ENCODE data around the gene ANKS1A.

The ANKS1A gene

DNA sequence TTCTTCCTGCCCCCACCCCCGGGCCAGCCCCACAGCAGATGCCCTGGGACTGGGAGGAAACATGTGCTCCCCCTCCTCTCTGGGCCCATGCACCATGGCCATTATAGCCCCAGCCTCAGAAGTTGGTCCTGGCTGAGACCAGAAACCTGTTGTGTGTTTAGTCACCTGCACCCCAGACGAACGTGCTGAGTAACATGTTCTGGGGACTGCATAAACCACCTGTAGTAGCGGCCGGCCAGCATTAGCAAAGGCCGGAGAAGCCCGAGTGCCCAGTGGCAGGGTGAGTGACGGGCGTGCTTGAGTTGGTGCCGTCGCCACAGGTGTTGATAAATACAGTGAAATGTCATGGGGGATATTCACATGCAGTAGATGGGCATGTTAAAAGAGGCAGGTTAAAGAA, 178.2 kb downstream of the ANKS1A start:
- TF ChIP-seq, protein P1, sequence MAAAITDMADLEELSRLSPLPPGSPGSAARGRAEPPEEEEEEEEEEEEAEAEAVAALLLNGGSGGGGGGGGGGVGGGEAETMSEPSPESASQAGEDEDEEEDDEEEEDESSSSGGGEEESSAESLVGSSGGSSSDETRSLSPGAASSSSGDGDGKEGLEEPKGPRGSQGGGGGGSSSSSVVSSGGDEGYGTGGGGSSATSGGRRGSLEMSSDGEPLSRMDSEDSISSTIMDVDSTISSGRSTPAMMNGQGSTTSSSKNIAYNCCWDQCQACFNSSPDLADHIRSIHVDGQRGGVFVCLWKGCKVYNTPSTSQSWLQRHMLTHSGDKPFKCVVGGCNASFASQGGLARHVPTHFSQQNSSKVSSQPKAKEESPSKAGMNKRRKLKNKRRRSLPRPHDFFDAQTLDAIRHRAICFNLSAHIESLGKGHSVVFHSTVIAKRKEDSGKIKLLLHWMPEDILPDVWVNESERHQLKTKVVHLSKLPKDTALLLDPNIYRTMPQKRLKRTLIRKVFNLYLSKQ (tag by site-specific recombination; IDR thresholded peaks at IDR 0.05; ENCODE audit: borderline replicate concordance), result no peak
- TF ChIP-seq ZIC2 (tag by site-specific recombination; IDR thresholded peaks at IDR 0.05) (no peak), SCRT2 (tag by site-specific recombination; IDR thresholded peaks at IDR 0.05) (peak; percentile 63; the same call in 1 of the 2 replicates), ZNF19 (tag by site-specific recombination; IDR thresholded peaks at IDR 0.05; ENCODE audit: low read depth) (no peak), SCRT1 (tag by site-specific recombination; IDR thresholded peaks at IDR 0.05; ENCODE audit: borderline replicate concordance) (peak; percentile 15; the same call in 1 of the 2 replicates), ZBTB7A (tag by site-specific recombination; IDR thresholded peaks at IDR 0.05; ENCODE audit: low read depth) (no peak)
- Histone ChIP-seq H3K9me3 (ENCODE audit: control insufficient read depth, insufficient read depth, low read depth, low read length) (no peaks in the 10 kb centered on the region), H3K36me3 (ENCODE audit: control insufficient read depth in 2 of 2, insufficient read depth in 1 of 2, low read length in 2 of 2) (peaks cover 0 to 22% of the 10 kb centered on the region in 2 experiments; a peak in 2 of 3 replicates), H3K27ac (ENCODE audit: extremely low read depth, low read depth, low read length) (no peak overlapping the region), H3K4me3 (ENCODE audit: low read depth, low read length) (no peak overlapping the region), H3K4me1 (ENCODE audit: control insufficient read depth, insufficient read depth, low read length) (no peaks in the 10 kb centered on the region)
- ChIA-PET POLR2A (no interaction called here), CTCF (interaction anchor here (0.6 to 0.9 kb wide), 2 partner anchors 80 to 903 kb away, joined by 3 to 4 read pairs; no protein-coding TSS in a partner anchor)

DNA sequence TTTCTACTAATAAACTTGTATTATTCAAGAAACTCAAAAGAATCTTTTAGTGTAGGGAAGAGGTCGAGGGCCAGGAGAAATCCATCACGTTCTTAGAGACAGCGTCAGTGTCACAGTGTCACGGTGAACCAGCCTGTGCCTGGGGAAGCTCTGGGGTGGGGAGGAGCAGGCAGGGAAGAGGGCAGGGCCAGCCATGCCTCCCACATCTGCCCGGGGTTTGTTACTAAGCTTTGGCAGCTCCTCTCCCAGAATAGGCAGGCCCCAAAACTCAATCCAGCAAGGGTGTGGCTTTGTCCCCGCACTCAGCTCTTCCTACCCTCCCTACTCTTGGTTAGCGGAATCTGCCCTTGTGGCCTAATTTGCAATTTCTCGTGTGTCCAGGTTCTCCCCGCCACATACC, 179.2 kb downstream of the ANKS1A start:
- Histone ChIP-seq H3K4me3 (ENCODE audit: low read depth, low read length) (no peak overlapping the region), H3K36me3 (ENCODE audit: control insufficient read depth in 2 of 2, insufficient read depth in 1 of 2, low read length in 2 of 2) (peaks cover 0 to 23% of the 10 kb centered on the region in 2 experiments; a peak in 2 of 3 replicates), H3K9me3 (ENCODE audit: control insufficient read depth, insufficient read depth, low read depth, low read length) (no peaks in the 10 kb centered on the region), H3K27ac (ENCODE audit: extremely low read depth, low read depth, low read length) (no peak overlapping the region), H3K4me1 (ENCODE audit: control insufficient read depth, insufficient read depth, low read length) (no peaks in the 10 kb centered on the region)
- ChIA-PET POLR2A (no interaction called here), CTCF (interaction anchor here (0.6 to 1.2 kb wide), 8 partner anchors 14 to 172 kb away, joined by 3 to 4 read pairs (median 3); no protein-coding TSS in a partner anchor)
- 0 out of 2 replicates have a peak, but pooled peaks have one; percentile 14 for TF ChIP-seq KLF1 (tag by site-specific recombination; IDR thresholded peaks at IDR 0.05)
- no peak for TF ChIP-seq HOXA7 (CRISPR knock-in tag; IDR thresholded peaks at IDR 0.05; ENCODE audit: borderline replicate concordance)

DNA sequence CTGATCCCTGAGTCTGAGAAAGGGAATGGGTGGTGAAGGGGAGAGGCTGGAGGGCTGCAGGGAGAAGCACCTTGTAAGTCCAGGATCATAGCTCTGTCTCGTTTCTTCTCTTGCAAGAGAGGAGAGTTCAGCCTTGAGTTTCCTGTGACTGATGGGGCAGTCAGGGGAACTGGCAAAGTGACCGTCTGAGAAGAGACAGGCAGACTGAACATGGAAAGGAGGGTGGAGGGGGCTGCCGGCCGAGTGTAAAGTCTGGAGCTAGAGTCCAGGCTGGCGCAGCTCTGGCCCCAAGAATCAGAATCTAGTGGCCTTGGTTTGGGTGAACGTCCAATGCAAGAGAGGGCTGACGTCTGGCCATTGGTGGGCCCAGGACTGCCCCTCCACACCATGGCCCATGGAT, 179.6 kb downstream of the ANKS1A start:
- H3K4me1 ChIP-seq (ENCODE audit: control insufficient read depth, insufficient read depth, low read length), result no peaks in the 10 kb centered on the region
- H3K9me3 ChIP-seq (ENCODE audit: control insufficient read depth, insufficient read depth, low read depth, low read length), result no peaks in the 10 kb centered on the region
- CTCF ChIA-PET, result interaction anchor here (1.0 to 1.2 kb wide), 4 partner anchors 15 to 172 kb away, joined by 3 to 4 read pairs (median 3); no protein-coding TSS in a partner anchor
- H3K4me3 ChIP-seq (ENCODE audit: low read depth, low read length), result no peak overlapping the region
- TF ChIP-seq YY2 (tag by site-specific recombination; IDR thresholded peaks at IDR 0.05) (no peak), ZBTB8A (tag by site-specific recombination; IDR thresholded peaks at IDR 0.05) (no peak), ZNF830 (tag by site-specific recombination; IDR thresholded peaks at IDR 0.05; ENCODE audit: low read depth) (no peak), ZNF664 (tag by site-specific recombination; IDR thresholded peaks at IDR 0.05) (no peak), SALL2 (tag by site-specific recombination; IDR thresholded peaks at IDR 0.05; ENCODE audit: borderline replicate concordance) (no peak), ZFP69B (tag by site-specific recombination; IDR thresholded peaks at IDR 0.05) (no peak), KLF16 (tag by site-specific recombination; IDR thresholded peaks at IDR 0.05) (no peak), ZNF416 (tag by site-specific recombination; IDR thresholded peaks at IDR 0.05) (no peak), ZNF214 (tag by site-specific recombination; IDR thresholded peaks at IDR 0.05; ENCODE audit: borderline replicate concordance) (no peak)
- peaks cover 0 to 26% of the 10 kb centered on the region in 2 experiments; a peak in 2 of 3 replicates for H3K36me3 ChIP-seq (ENCODE audit: control insufficient read depth in 2 of 2, insufficient read depth in 1 of 2, low read length in 2 of 2)
- H3K27ac ChIP-seq (ENCODE audit: extremely low read depth, low read depth, low read length), result no peak overlapping the region
- POLR2A ChIA-PET, result no interaction called here

DNA sequence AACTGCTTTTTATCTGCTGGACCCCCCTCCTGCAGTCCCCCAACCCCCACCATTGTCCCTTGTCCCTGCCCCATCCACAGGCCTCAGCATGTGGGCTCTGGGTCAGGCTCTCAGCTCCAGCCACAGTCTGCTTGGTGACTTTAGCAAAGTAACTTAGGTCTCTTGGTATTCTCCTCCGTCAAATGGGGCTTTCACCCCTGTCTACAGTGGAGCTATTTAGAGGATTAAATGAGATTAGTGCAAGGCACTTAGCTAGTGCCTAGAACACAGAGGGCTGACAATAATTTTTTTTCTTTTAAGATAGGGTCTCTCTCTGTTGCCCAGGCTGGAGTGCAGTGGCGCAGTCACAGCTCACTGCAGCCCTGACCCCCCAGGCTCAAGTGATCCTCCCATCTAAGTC, 180.2 kb downstream of the ANKS1A start:
- Histone ChIP-seq H3K36me3 (ENCODE audit: control insufficient read depth in 2 of 2, insufficient read depth in 1 of 2, low read length in 2 of 2) (peaks cover 0 to 31% of the 10 kb centered on the region in 2 experiments; a peak in 2 of 3 replicates), H3K4me1 (ENCODE audit: control insufficient read depth, insufficient read depth, low read length) (no peaks in the 10 kb centered on the region), H3K27ac (ENCODE audit: extremely low read depth, low read depth, low read length) (no peak overlapping the region), H3K4me3 (ENCODE audit: low read depth, low read length) (no peak overlapping the region), H3K9me3 (ENCODE audit: control insufficient read depth, insufficient read depth, low read depth, low read length) (no peaks in the 10 kb centered on the region)
- POLR2A ChIA-PET, result interaction anchor here (0.6 kb wide), 1 partner anchor 16 kb away, joined by 3 read pairs; no protein-coding TSS in a partner anchor
- CTCF ChIA-PET, result interaction anchor here (0.9 to 1.0 kb wide), 2 partner anchors 82 to 128 kb away, joined by 3 read pairs; no protein-coding TSS in a partner anchor
- no peak for TF ChIP-seq KLF1 (tag by site-specific recombination; IDR thresholded peaks at IDR 0.05)
- TF ChIP-seq, protein P2, sequence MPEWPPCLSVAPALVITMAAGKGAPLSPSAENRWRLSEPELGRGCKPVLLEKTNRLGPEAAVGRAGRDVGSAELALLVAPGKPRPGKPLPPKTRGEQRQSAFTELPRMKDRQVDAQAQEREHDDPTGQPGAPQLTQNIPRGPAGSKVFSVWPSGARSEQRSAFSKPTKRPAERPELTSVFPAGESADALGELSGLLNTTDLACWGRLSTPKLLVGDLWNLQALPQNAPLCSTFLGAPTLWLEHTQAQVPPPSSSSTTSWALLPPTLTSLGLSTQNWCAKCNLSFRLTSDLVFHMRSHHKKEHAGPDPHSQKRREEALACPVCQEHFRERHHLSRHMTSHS (tag by site-specific recombination; IDR thresholded peaks at IDR 0.05), result no peak
- TF ChIP-seq ZNF514 (tag by site-specific recombination; IDR thresholded peaks at IDR 0.05), result no peak
- TF ChIP-seq, protein P3, sequence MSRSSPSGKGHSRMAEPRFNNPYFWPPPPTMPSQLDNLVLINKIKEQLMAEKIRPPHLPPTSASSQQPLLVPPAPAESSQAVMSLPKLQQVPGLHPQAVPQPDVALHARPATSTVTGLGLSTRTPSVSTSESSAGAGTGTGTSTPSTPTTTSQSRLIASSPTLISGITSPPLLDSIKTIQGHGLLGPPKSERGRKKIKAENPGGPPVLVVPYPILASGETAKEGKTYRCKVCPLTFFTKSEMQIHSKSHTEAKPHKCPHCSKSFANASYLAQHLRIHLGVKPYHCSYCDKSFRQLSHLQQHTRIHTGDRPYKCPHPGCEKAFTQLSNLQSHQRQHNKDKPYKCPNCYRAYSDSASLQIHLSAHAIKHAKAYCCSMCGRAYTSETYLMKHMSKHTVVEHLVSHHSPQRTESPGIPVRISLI (tag by site-specific recombination; IDR thresholded peaks at IDR 0.05), result no peak

All from HEK293 (cell line).